ENCODE results near the gene CTRB1. TPM values are rescaled to one million over a fixed set of nuclear protein-coding genes. Genes with fewer than 3 reads are reported as not detected.

The CTRB1 gene
- total RNA-seq, 2 experiments from 2014 or later, result not detected

- Mint-ChIP-seq H3K27ac (no peak overlapping the region), H3K36me3 (ENCODE audit: low read depth) (no peaks in the 10 kb centered on the region), H3K9me3 (no peaks in the 10 kb centered on the region), H3K4me1 (ENCODE audit: low read depth) (peaks cover 5% of the 10 kb centered on the region), H3K4me3 (no peak overlapping the region), H3K27me3 (peaks cover 39% of the 10 kb centered on the region)
- CTCF ChIA-PET, result no interaction called here
- DNase-seq, result no peak
- TF ChIP-seq CTCF (IDR thresholded peaks at IDR 0.05), result no peak
- intact Hi-C loops (cut with micrococcal nuclease), result no loop called here
- POLR2A ChIA-PET, result no interaction called here
- no peak for ATAC-seq
These were observed 42.2 kb downstream of the CTRB1 start for GRCh38 chr16:75260851-75261589.

GRCh38 chr16:75261590-75262078 lies 42.8 kb downstream of the CTRB1 start:
- ChIA-PET CTCF (no interaction called here), POLR2A (no interaction called here)
- Mint-ChIP-seq H3K4me1 (ENCODE audit: low read depth) (peaks cover 7% of the 10 kb centered on the region), H3K27ac (no peak overlapping the region), H3K9me3 (no peaks in the 10 kb centered on the region), H3K36me3 (ENCODE audit: low read depth) (no peaks in the 10 kb centered on the region), H3K27me3 (peaks cover 44% of the 10 kb centered on the region), H3K4me3 (no peak overlapping the region)
- TF ChIP-seq CTCF (IDR thresholded peaks at IDR 0.05), result no peak
- ATAC-seq (no peak), DNase-seq (no peak)
- intact Hi-C loops (cut with micrococcal nuclease), result no loop called here

DNA sequence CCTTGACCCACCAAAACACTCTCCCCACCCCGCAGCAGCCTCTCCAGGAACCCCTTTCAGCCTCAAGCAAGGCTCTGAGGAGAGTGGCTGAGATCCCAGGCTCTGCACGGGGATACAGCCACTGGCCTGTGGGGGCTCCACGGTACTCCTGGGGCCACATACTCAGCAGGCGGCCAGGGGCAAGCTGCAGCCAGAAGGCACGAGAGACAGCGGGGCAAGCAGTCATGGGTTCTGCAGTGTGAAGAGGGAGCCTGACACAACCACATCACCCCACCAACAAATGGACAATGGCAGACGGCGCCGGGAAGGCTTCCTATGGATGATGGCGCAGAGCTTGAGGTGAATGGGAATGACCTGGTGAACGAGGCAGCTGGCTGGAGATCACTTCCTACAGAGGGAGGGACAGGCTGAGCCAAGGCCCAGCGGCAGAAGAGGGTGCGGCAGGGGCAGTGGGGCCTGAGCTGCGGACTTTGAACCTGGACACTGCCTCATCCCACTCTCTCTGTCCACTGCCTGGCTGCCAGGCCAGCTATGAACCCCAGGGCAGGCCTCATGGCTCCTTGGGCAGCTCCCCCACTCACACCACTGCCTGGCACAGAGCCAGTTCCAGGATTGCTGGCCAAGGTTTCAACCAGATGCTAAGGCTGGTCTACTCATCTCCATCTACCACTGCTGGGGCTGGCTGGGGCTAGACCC lies 43.5 kb downstream of the CTRB1 start:
- Mint-ChIP-seq H3K4me1 (ENCODE audit: low read depth) (peaks cover 7% of the 10 kb centered on the region), H3K27ac (no peak overlapping the region), H3K27me3 (peaks cover 44% of the 10 kb centered on the region), H3K4me3 (no peak overlapping the region), H3K9me3 (no peaks in the 10 kb centered on the region), H3K36me3 (ENCODE audit: low read depth) (no peaks in the 10 kb centered on the region)
- ChIA-PET POLR2A (no interaction called here), CTCF (no interaction called here)
- TF ChIP-seq CTCF (IDR thresholded peaks at IDR 0.05), result no peak
- DNase-seq, result no peak
- intact Hi-C loops (cut with micrococcal nuclease), result no loop called here
- ATAC-seq, result no peak

DNA sequence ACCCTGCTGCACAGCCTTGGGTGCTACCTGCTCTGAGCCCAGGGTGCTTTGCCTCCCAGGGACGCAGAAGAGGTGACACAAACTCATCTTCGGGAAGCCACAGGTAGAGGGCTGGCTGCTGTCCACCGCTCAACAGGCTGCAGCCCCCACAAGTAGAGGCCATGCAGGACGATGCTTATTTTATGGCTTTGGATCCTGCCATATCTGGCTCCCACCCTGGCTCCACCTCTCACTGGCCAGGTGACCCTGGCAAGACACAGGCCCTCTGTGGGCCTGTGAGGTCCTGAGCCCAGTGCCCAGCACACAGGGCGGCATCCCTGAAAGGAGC lies 44.0 kb downstream of the CTRB1 start:
- ChIA-PET CTCF (no interaction called here), POLR2A (no interaction called here)
- no peak for TF ChIP-seq CTCF (IDR thresholded peaks at IDR 0.05)
- no peak for ATAC-seq
- H3K4me3 Mint-ChIP-seq, result no peak overlapping the region
- no peaks in the 10 kb centered on the region for H3K36me3 Mint-ChIP-seq (ENCODE audit: low read depth)
- H3K27ac Mint-ChIP-seq, result no peak overlapping the region
- no peak for DNase-seq
- H3K9me3 Mint-ChIP-seq, result no peaks in the 10 kb centered on the region
- intact Hi-C loops (cut with micrococcal nuclease), result no loop called here
- peaks cover 44% of the 10 kb centered on the region for H3K27me3 Mint-ChIP-seq
- peaks cover 7% of the 10 kb centered on the region for H3K4me1 Mint-ChIP-seq (ENCODE audit: low read depth)

- H3K4me3 Mint-ChIP-seq, result no peak overlapping the region
- DNase-seq (no peak), ATAC-seq (no peak)
- H3K27ac Mint-ChIP-seq, result no peak overlapping the region
- peaks cover 41% of the 10 kb centered on the region for H3K27me3 Mint-ChIP-seq
- ChIA-PET POLR2A (interaction anchor here (1.3 kb wide), 1 partner anchor 16 kb away, joined by 3 read pairs; no protein-coding TSS in a partner anchor), CTCF (no interaction called here)
- H3K9me3 Mint-ChIP-seq, result no peaks in the 10 kb centered on the region
- intact Hi-C loops (cut with micrococcal nuclease), result no loop called here
- no peaks in the 10 kb centered on the region for H3K36me3 Mint-ChIP-seq (ENCODE audit: low read depth)
- no peak for TF ChIP-seq CTCF (IDR thresholded peaks at IDR 0.05)
- H3K4me1 Mint-ChIP-seq (ENCODE audit: low read depth), result peaks cover 7% of the 10 kb centered on the region
These were observed 44.6 kb downstream of the CTRB1 start for GRCh38 chr16:75263291-75263962.
